HL-60 (cell line): ENCODE results near the gene FAM53A.

ENCODE experiments used
- DNase-seq, 2 experiments: peaks; one replicate each; pipeline ENCODE4 v3.0.0-alpha.2; 2010 to 2020; ENCODE audit warnings: low read depth in 1 of 2, low spot score in 1 of 2
- H3K27ac ChIP-seq: fragments of 250-450 bp; sonication (Bioruptor Pico); replicated peaks from 2 replicates; pipeline ENCODE4 v1.5.1; 2020; ENCODE audit warnings: mild to moderate bottlenecking, moderate library complexity
- H3K27me3 ChIP-seq: fragments of 250-450 bp; sonication (Bioruptor Pico); 2 replicates; pipeline ENCODE4 v1.5.1; 2021; ENCODE audit warnings: mild to moderate bottlenecking, moderate library complexity; ENCODE audit not compliant: insufficient read depth, poor library complexity, severe bottlenecking
- H3K4me3 ChIP-seq: replicated peaks from 2 replicates; pipeline ENCODE4 v1.5.1; 2011; ENCODE audit warnings: mild to moderate bottlenecking, control low read depth, low read length; ENCODE audit not compliant: insufficient read depth
- CTCF ChIP-seq: IDR thresholded peaks from one replicate; pipeline ENCODE4 v1.5.1; 2011; ENCODE audit warnings: low read length, control low read depth, inconsistent platforms; ENCODE audit not compliant: insufficient read depth
- GABPA ChIP-seq: IDR thresholded peaks from 2 replicates; pipeline ENCODE4 v1.6.1; 2012; ENCODE audit warnings: low read depth
- POLR2AphosphoS5 ChIP-seq: IDR thresholded peaks from 2 replicates; pipeline ENCODE4 v1.6.1; 2012; ENCODE audit warnings: low read depth
- REST ChIP-seq: IDR thresholded peaks from 2 replicates; pipeline ENCODE4 v1.6.1; 2012; ENCODE audit warnings: low read depth; ENCODE audit not compliant: insufficient replicate concordance
- SPI1 ChIP-seq: IDR thresholded peaks from 2 replicates; pipeline ENCODE4 v1.6.1; 2012; ENCODE audit warnings: low read depth, mild to moderate bottlenecking, borderline replicate concordance

The FAM53A gene

GRCh38 chr4:1660948-1661677, 23.0 kb downstream of the FAM53A start:
- H3K4me3 ChIP-seq = no peak overlapping the region
- TF ChIP-seq SPI1 (no peak), REST (no peak), POLR2AphosphoS5 (no peak)
- no peak overlapping the region for H3K27ac ChIP-seq
- H3K27me3 ChIP-seq = no peaks in the 10 kb centered on the region
- no peak for DNase-seq

GRCh38 chr4:1659104-1660043, 24.7 kb downstream of the FAM53A start:
- no peak overlapping the region for H3K4me3 ChIP-seq
- no peak for DNase-seq
- no peak overlapping the region for H3K27ac ChIP-seq
- no peaks in the 10 kb centered on the region for H3K27me3 ChIP-seq
- TF ChIP-seq GABPA (no peak), SPI1 (no peak), CTCF (no peak), POLR2AphosphoS5 (no peak), REST (no peak)

- H3K27me3 ChIP-seq = no peaks in the 10 kb centered on the region
- TF ChIP-seq CTCF (no peak), SPI1 (no peak), REST (no peak), POLR2AphosphoS5 (no peak), GABPA (no peak)
These were observed 25.5 kb downstream of the FAM53A start for GRCh38 chr4:1658581-1658980.

More at GRCh38 chr4:1658581-1658980, 25.5 kb downstream of the FAM53A start:
- no peak overlapping the region for H3K4me3 ChIP-seq
- H3K27ac ChIP-seq = no peak overlapping the region
- no peak for DNase-seq
